ENCODE results near the gene MTR.

- no peak for TF ChIP-seq SUZ12 (IDR thresholded peaks at IDR 0.05; ENCODE audit: extremely low read depth, insufficient read depth, insufficient read length)
- no peak for TF ChIP-seq ZNF274 (IDR thresholded peaks at IDR 0.05; ENCODE audit: low read depth, low read length)
Measured at GRCh38 chr1:236750928-236751327, 44.2 kb upstream of the MTR start.
